H1 (cell line): ENCODE data around the gene RPUSD3. TPM values are rescaled to one million over a fixed set of nuclear protein-coding genes. Genes with fewer than 3 reads are reported as not detected.

Source experiments
- CTCF ChIA-PET: fragments of 300-600 bp; sonication (Branson Sonifier 250); formaldehyde crosslinking; loops from one replicate; lab custom pipeline; 2021; ENCODE audit not compliant: partially characterized antibody; lab: Charles Lee
- POLR2A ChIA-PET: fragments of 300-600 bp; sonication (Branson Sonifier 250); formaldehyde crosslinking; loops from one replicate; lab custom pipeline; 2021; ENCODE audit warnings: inconsistent platforms; ENCODE audit not compliant: partially characterized antibody; lab: Charles Lee
- DNase-seq, 2 experiments: peaks; one replicate each; pipeline versions ENCODE4 v3.0.0 to v3.0.0-alpha.2; 2010 to 2022; ENCODE audit warnings: low spot score in 2 of 2, low read depth in 1 of 2, mixed read lengths in 1 of 2
- FAIRE-seq: peaks from 2 replicates; lab custom pipeline; 2011; peaks lifted over from hg19 to GRCh38; lab: Jason Lieb, UNC
- H2AFZ ChIP-seq: 2 replicates; pipeline ENCODE4 v1.8.1; 2012; ENCODE audit warnings: low read length, inconsistent platforms
- H2AK5ac ChIP-seq: 2 replicates; pipeline ENCODE4 v1.6.1; 2013; ENCODE audit warnings: low read depth, low read length
- H2BK120ac ChIP-seq: replicated peaks from 2 replicates; pipeline ENCODE3; 2013; ENCODE audit warnings: low read depth, low read length, inconsistent platforms
- H2BK12ac ChIP-seq: 2 replicates; pipeline ENCODE4 v1.6.1; 2013; ENCODE audit warnings: low read depth, low read length
- H2BK15ac ChIP-seq: 2 replicates; pipeline ENCODE4 v1.6.1; 2013; ENCODE audit warnings: low read length
- H2BK20ac ChIP-seq: 2 replicates; pipeline ENCODE4 v1.6.1; 2013; ENCODE audit warnings: low read length
- H2BK5ac ChIP-seq: 2 replicates; pipeline ENCODE4 v1.6.1; 2013; ENCODE audit warnings: low read depth, low read length
- H3K14ac ChIP-seq: 2 replicates; pipeline ENCODE4 v1.6.1; 2013; ENCODE audit warnings: inconsistent platforms; ENCODE audit not compliant: insufficient read length
- H3K18ac ChIP-seq: 2 replicates; pipeline ENCODE4 v1.6.1; 2013; ENCODE audit warnings: low read length; ENCODE audit errors: extremely low read depth
- H3K23ac ChIP-seq: 2 replicates; pipeline ENCODE4 v1.6.1; 2013; ENCODE audit warnings: inconsistent platforms; ENCODE audit not compliant: insufficient read length
- H3K23me2 ChIP-seq: 2 replicates; pipeline ENCODE4 v1.6.1; 2013; ENCODE audit warnings: low read depth, low read length
- H3K27ac ChIP-seq: 2 replicates; pipeline ENCODE4 v1.6.1; 2011; ENCODE audit warnings: low read depth, low read length, inconsistent platforms
- H3K27me3 ChIP-seq, 4 experiments: replicated peaks in 1 of 4; 1 replicate in 1 of 4; 2 replicates in 3 of 4; pipeline versions ENCODE4 v1.6.1 to v1.8.1; 2011 to 2013; ENCODE audit warnings: low read length in 3 of 4, mild to moderate bottlenecking in 3 of 4, inconsistent platforms in 2 of 4, mixed read lengths in 2 of 4, moderate library complexity in 1 of 4; ENCODE audit not compliant: control insufficient read depth in 3 of 4, insufficient read depth in 3 of 4; ENCODE audit errors: extremely low read depth in 1 of 4
- H3K36me3 ChIP-seq, 4 experiments: 2 replicates each; pipeline versions ENCODE4 v1.6.1 to v1.8.1; 2011 to 2013; ENCODE audit warnings: mild to moderate bottlenecking in 4 of 4, low read length in 3 of 4, moderate library complexity in 2 of 4, control low read depth in 1 of 4, inconsistent platforms in 1 of 4; ENCODE audit not compliant: insufficient read depth in 4 of 4, control insufficient read depth in 2 of 4
- H3K4ac ChIP-seq: replicated peaks from 2 replicates; pipeline ENCODE3; 2013; ENCODE audit warnings: low read length, low read depth, mixed read lengths, inconsistent platforms; ENCODE audit not compliant: insufficient read length
- H3K4me1 ChIP-seq, 4 experiments: replicated peaks in 1 of 4; 1 replicate in 1 of 4; 2 replicates in 3 of 4; pipeline versions ENCODE4 v1.6.1 to v1.8.1; 2011 to 2013; ENCODE audit warnings: low read length in 3 of 4, inconsistent platforms in 2 of 4, mixed read lengths in 1 of 4; ENCODE audit not compliant: insufficient read depth in 4 of 4, control insufficient read depth in 3 of 4
- H3K4me2 ChIP-seq, 2 experiments: 2 replicates each; pipeline versions ENCODE4 v1.6.1 to v1.8.1; 2011 to 2013; ENCODE audit warnings: low read depth in 2 of 2, low read length in 2 of 2, control low read depth in 1 of 2, inconsistent platforms in 1 of 2, mild to moderate bottlenecking in 1 of 2; ENCODE audit not compliant: insufficient read depth in 1 of 2
- H3K4me3 ChIP-seq, 4 experiments: fragments of 200-600, 300-600 bp in 1 of 4; sonication (generic), shearing (Covaris generic), sonication (Bioruptor Twin) in 1 of 4; 2 replicates each; pipeline versions ENCODE4 v1.5.1 to v1.8.1; 2011 to 2016; ENCODE audit warnings: low read length in 4 of 4, low read depth in 3 of 4, control low read depth in 2 of 4, inconsistent platforms in 2 of 4, mild to moderate bottlenecking in 2 of 4, mixed read lengths in 1 of 4, moderate library complexity in 1 of 4; ENCODE audit not compliant: insufficient read depth in 2 of 4; ENCODE audit errors: extremely low read depth in 1 of 4
- H3K56ac ChIP-seq: replicated peaks from 2 replicates; pipeline ENCODE3; 2013; ENCODE audit warnings: low read depth, mild to moderate bottlenecking, mixed read lengths, low read length, inconsistent platforms; ENCODE audit not compliant: insufficient read length
- H3K79me1 ChIP-seq: 2 replicates; pipeline ENCODE4 v1.6.1; 2013; ENCODE audit warnings: low read depth, low read length, control low read depth
- H3K79me2 ChIP-seq, 2 experiments: 2 replicates each; pipeline versions ENCODE4 v1.6.1 to v1.8.1; 2012 to 2013; ENCODE audit warnings: low read length in 2 of 2, mild to moderate bottlenecking in 2 of 2, inconsistent platforms in 1 of 2; ENCODE audit not compliant: insufficient read depth in 2 of 2, control insufficient read depth in 1 of 2
- H3K9ac ChIP-seq, 4 experiments: replicated peaks in 1 of 4; 1 replicate in 1 of 4; 2 replicates in 3 of 4; pipeline versions ENCODE4 v1.6.1 to v1.8.1; 2011 to 2013; ENCODE audit warnings: low read depth in 3 of 4, low read length in 3 of 4, control low read depth in 2 of 4, mild to moderate bottlenecking in 2 of 4, moderate library complexity in 2 of 4, inconsistent platforms in 1 of 4; ENCODE audit errors: extremely low read depth in 1 of 4
- H3K9me3 ChIP-seq, 2 experiments: 2 replicates each; pipeline versions ENCODE4 v1.6.1 to v1.8.1; 2012 to 2013; ENCODE audit warnings: mild to moderate bottlenecking in 2 of 2, moderate library complexity in 2 of 2, control low read depth in 1 of 2, inconsistent platforms in 1 of 2, low read depth in 1 of 2, low read length in 1 of 2, mixed read lengths in 1 of 2; ENCODE audit not compliant: insufficient read depth in 2 of 2
- H4K20me1 ChIP-seq, 2 experiments: replicated peaks in 1 of 2; 2 replicates each; pipeline versions ENCODE3 to v1.8.1; 2011 to 2013; ENCODE audit warnings: inconsistent platforms in 2 of 2, low read length in 2 of 2, mild to moderate bottlenecking in 1 of 2; ENCODE audit not compliant: insufficient read depth in 2 of 2, control insufficient read depth in 1 of 2
- H4K5ac ChIP-seq: 2 replicates; pipeline ENCODE4 v1.6.1; 2013; ENCODE audit warnings: low read length, low read depth, mixed read lengths, inconsistent platforms; ENCODE audit not compliant: insufficient read length
- H4K8ac ChIP-seq: 2 replicates; pipeline ENCODE4 v1.8.0; 2013; ENCODE audit warnings: mild to moderate bottlenecking, moderate library complexity, low read length, inconsistent platforms; ENCODE audit not compliant: insufficient read depth; ENCODE audit errors: extremely low read depth
- H4K91ac ChIP-seq: replicated peaks from 2 replicates; pipeline ENCODE3; 2013; ENCODE audit warnings: low read length, mixed read lengths, inconsistent platforms; ENCODE audit not compliant: insufficient read length
- JUN ChIP-seq: IDR thresholded peaks from 2 replicates; pipeline ENCODE4 v1.6.1; 2011; ENCODE audit warnings: low read depth, mild to moderate bottlenecking, improper control_type of control experiment, low read length
- POLR2A ChIP-seq, 2 experiments: IDR thresholded peaks; 1 replicate in 1 of 2; 2 replicates in 1 of 2; pipeline ENCODE4 v1.6.1; 2011; ENCODE audit warnings: low read depth in 2 of 2, low read length in 2 of 2, mild to moderate bottlenecking in 2 of 2; ENCODE audit errors: control extremely low read depth in 1 of 2
- SIN3A ChIP-seq, 2 experiments: IDR thresholded peaks in 1 of 2; conservative IDR thresholded peaks in 1 of 2; 2 replicates each; pipeline ENCODE4 v1.6.1; 2011 to 2012; ENCODE audit warnings: low read length in 2 of 2, improper control_type of control experiment in 1 of 2, low read depth in 1 of 2, mild to moderate bottlenecking in 1 of 2
- SUZ12 ChIP-seq: fragments of 200-600 bp; sonication (generic); IDR thresholded peaks from 2 replicates; pipeline ENCODE4 v1.6.1; 2012; ENCODE audit warnings: mild to moderate bottlenecking, inconsistent platforms, low read length, moderate library complexity, mixed read lengths
- WGBS, 2 experiments: shearing (Covaris generic) in 1 of 2; methylation state at CpG; one replicate each; pipeline versions ENCODE4 v1.1.6 to v1.1.7; 2013 to 2015; ENCODE audit warnings: low lambda C conversion rate in 2 of 2, mixed read lengths in 2 of 2, inconsistent platforms in 1 of 2, low coverage in 1 of 2, missing lambda C conversion rate in 1 of 2; ENCODE audit not compliant: insufficient replicate concordance in 2 of 2, insufficient coverage in 1 of 2, insufficient read length in 1 of 2; ENCODE audit errors: extremely low coverage in 1 of 2, missing lambda C conversion rate in 1 of 2; 5-methylcytosine and 5-hydroxymethylcytosine counted together
- polyA plus RNA-seq, 7 experiments: library from polyadenylated mRNA; depleted of rRNA in 3 of 7; stranded (reverse) in 5 of 7; unstranded in 2 of 7; fragments of >200 nt in 5 of 7; fragments of 200-250 nt in 2 of 7; gene quantifications; 1 replicate in 5 of 7; 2 replicates in 1 of 7; 4 replicates in 1 of 7; pipeline versions ENCODE4 v1.2.1 to v1.2.3, GENCODE V29; 2011 to 2013; ENCODE audit warnings: missing spikeins in 2 of 7, mixed read lengths in 2 of 7
- total RNA-seq: library from RNA; stranded (reverse); fragmentation: NEBNext Ultra II Directional; extraction: Animal tissue kit (Norgen Biotek cat#: 25700); gene quantifications from 2 replicates; pipeline ENCODE4 v1.2.1, GENCODE V29; 2021

RPUSD3 gene
- total and polyA plus RNA-seq, 2 of the 8 experiments (the other 6 are each of a cell fraction or from before 2014, with no cell fraction given), result 68.4 to 154 TPM

GRCh38 chr3:9809239-9809614 lies 34.6 kb downstream of the RPUSD3 start:
- no peak overlapping the region for H2AK5ac ChIP-seq
- peaks cover 2% of the 10 kb centered on the region; the same call in 1 of the 2 replicates for H3K23me2 ChIP-seq
- ChIA-PET CTCF (interaction anchor here (1.0 to 4.9 kb wide), 7 partner anchors 9 to 173 kb away, joined by 3 to 30 read pairs (median 8); no protein-coding TSS in a partner anchor), POLR2A (interaction anchor here (0.5 to 7.8 kb wide), 16 partner anchors 9 to 137 kb away, joined by 3 to 71 read pairs (median 4); partner anchors contain the start of genes ARPC4, CAMK1, OGG1 and RPUSD3)
- H3K79me1 ChIP-seq, result no peaks in the 10 kb centered on the region
- H3K56ac ChIP-seq, result no peak overlapping the region
- H2BK5ac ChIP-seq, result no peak overlapping the region
- FAIRE-seq (no peak), DNase-seq (no peak)
- no peak for TF ChIP-seq SUZ12
- no peak for TF ChIP-seq JUN
- no peak for TF ChIP-seq SIN3A (conservative IDR thresholded peaks at IDR 0.05 in 1 of 2, IDR thresholded peaks at IDR 0.05 in 1 of 2; ENCODE audit: low read depth in 1 of 2, low read length in 2 of 2)
- TF ChIP-seq POLR2A (IDR thresholded peaks at IDR 0.05; ENCODE audit: control extremely low read depth in 1 of 2, low read depth in 2 of 2, low read length in 2 of 2), result 0 out of 3 replicates have a peak, but pooled peaks of 1 of the 2 experiments have one; percentile 7
- WGBS, 2 experiments, result 81% methylated on average over 4 of the region's 4 CpGs; no CpG with 5 or more reads in 1 of the 2 experiments
- H3K23ac ChIP-seq, result no peak overlapping the region
- peaks cover 11 to 22% (median 17%) of the 10 kb centered on the region in 4 experiments; a peak in 7 of 8 replicates for H3K36me3 ChIP-seq
- H2AFZ ChIP-seq, result no peak overlapping the region
- H4K91ac ChIP-seq, result no peak overlapping the region
- H3K4me3 ChIP-seq, result peak overlapping the region; percentile 50 to 72 (median 58); a peak in 7 of 8 replicates
- H3K79me2 ChIP-seq, result no peaks in the 10 kb centered on the region
- no peak overlapping the region for H2BK15ac ChIP-seq
- H3K4me2 ChIP-seq, result peak overlapping the region; percentile 56 to 84
- H3K27ac ChIP-seq, result peak overlapping the region; percentile 3; the same call in 1 of the 2 replicates
- no peak overlapping the region for H4K5ac ChIP-seq
- H3K4ac ChIP-seq, result no peak overlapping the region
- peaks cover 3 to 8% of the 10 kb centered on the region in 2 experiments for H4K20me1 ChIP-seq
- peak overlapping the region; percentile 1; the same call in 1 of the 2 replicates for H3K18ac ChIP-seq
- peaks cover 0 to 11% (median 9%) of the 10 kb centered on the region in 4 experiments; a peak in 5 of 7 replicates for H3K27me3 ChIP-seq
- peaks cover 0 to 9% (median 2%) of the 10 kb centered on the region in 4 experiments; a peak in 3 of 7 replicates for H3K4me1 ChIP-seq
- H2BK12ac ChIP-seq, result no peak overlapping the region
- H2BK120ac ChIP-seq, result no peak overlapping the region
- peak overlapping the region in 3 of 4 experiments; percentile 20 to 29 (median 23); a peak in 2 of 7 replicates for H3K9ac ChIP-seq
- no peaks in the 10 kb centered on the region for H3K9me3 ChIP-seq
- no peak overlapping the region for H3K14ac ChIP-seq
- H2BK20ac ChIP-seq, result no peak overlapping the region
- no peak overlapping the region for H4K8ac ChIP-seq
